Renal cortical epithelial cell (primary cell): ENCODE data around the gene ZFP1. TPM values are rescaled to one million over a fixed set of nuclear protein-coding genes. Genes with fewer than 3 reads are reported as not detected.
A peak's percentile ranks its signal among the peaks of the same experiment; 100 is the strongest.

ENCODE experiments used
- DNase-seq: peaks from one replicate; pipeline ENCODE4 v3.0.0-alpha.2; 2011; ENCODE audit warnings: low read depth
- total RNA-seq: library from RNA; depleted of rRNA; stranded (reverse); fragments of >200 nt; gene quantifications from 2 replicates; pipeline ENCODE4 v1.2.3, GENCODE V29; 2014

ZFP1 gene
- 5.9 and 12.9 TPM in 2 replicates for total RNA-seq

DNA sequence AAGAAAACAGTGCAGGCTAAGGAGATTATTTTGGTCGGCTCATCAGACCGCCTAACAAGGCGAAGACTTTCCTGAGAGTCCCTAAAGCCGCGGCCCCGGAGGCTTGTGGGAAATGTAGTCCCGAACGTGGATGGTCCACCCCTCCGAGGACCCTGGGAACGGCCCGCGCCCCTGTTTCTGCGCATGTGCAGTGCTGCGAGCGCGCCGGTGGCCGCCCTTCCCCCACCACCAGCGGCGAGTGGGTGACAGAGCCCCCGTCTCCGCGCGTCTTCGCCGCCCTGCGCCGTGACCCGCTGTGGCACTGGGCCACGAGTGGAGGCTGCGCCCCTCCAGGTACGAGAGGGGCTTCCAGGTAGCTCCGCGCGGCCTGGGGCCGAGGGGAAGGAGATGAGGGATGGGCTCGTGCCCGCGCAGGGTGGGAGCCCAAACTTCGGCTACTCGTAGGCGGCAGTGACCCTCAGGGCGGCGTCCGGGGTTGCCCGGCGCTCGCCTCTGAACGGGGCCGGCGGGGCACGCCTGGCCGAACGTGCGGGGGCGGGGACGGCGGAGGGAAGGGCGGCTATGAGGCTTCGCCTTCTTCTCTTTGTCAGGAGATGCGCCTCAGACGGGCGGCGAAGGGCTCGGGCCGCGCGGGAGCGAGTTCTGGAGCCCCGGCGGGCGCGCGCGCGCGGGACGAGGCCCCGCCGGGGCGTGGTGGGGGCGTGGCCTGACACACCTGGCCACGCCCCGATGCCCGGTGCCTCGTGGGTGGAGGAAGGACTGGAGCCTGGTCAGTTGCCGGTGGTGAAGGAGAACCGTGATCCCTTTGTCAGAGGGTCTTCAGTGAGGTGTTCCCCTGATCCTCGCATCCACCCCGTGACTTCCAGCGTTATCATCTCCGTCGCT, at the start of gene ZFP1:
TSS of gene ZFP1 (plus strand) at position 214 of the 885 bp plus-strand sequence. CDS start 4,428 bp downstream, outside the sequence.
- peak; percentile 77 for DNase-seq

DNA sequence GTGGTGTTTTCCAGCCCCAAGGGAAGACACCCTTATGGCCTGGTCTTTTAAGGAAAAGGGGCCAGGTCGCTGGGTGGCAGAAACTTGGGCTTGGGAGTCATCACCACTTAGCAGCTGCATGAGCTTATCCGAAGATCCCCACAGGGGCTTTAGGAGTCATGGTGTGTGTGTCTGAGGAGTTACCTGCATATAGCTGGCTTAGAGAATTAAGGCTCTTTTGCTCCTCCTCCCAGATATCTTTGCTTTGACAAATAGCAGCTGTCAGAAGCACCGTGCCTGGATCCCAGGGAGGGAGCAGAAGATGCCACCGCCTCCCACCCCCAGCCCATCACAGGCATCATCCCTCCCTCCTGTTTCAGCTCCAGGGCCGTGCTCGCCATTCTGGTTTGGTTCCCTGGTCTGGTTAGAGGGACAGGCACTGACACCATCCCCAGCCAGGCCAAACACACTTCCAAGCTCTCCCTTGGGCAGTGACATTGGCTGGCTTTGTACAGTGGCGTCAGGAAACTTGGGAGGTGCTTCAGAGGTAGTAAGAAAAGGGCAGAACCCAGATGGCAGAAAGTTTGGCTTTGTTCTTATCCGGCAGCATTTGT, 49.2 kb upstream of the ZFP1 start:
- no peak for DNase-seq

DNA sequence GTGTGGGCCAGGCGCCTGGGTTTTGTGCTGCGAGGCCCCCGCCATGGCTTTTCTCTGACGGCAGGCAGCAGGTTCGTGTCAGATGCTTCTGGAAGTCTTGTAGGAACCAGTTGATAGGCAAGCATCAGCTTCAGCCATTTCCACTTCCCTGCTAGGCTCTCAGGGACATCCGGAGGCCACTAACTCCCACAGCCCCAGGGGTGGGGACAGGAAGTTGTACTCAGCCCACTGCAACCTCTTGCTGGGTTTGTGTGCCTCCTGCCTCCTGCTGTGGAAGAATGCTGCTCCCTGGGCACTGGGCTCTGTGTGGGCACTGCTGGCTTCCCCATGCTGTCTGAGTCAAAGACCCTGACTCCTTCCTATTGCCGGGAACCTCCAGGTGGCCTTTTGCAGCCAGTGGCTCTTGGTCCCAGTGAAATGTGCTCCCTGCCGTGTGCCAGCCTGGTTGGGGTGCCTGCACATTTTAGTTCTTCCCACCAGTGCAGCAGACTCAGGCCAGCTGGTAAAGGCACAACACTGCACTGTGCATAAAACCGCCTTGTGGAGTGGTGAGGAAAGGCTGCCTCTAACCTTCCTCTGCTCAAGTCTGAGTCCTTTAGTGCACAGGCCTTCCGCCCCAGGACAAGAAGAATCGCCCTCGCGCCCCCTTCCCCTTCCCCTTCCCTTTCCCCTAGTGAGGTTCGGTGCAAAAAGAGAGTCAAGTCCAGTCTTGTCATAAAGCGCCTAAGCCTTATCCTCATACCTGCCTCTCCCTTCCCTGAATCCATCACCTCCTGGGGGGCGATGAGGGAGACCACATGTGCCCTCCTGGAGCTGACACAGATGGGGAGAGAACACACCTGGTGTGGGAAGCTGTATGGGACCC, 48.4 kb upstream of the ZFP1 start:
- no peak for DNase-seq

DNA sequence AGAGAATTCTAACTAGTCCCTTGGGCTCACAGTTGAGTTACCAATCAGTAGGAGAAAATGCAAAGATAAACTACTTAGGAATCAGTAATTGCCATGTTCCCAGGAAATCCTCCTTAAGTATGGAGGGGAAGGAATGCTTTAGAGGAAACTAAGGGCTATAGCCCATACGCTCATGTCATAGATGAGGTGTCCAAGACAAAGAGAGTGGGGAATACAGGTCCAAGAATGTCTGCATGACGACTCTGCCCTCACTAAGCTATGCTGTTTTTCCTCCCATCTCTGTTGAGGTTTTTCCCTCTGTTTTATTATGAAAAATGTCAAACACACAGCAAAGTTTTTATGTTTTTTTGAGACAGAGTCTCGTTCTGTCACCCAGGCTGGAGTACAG, 47.7 kb upstream of the ZFP1 start:
- DNase-seq, result no peak

DNA sequence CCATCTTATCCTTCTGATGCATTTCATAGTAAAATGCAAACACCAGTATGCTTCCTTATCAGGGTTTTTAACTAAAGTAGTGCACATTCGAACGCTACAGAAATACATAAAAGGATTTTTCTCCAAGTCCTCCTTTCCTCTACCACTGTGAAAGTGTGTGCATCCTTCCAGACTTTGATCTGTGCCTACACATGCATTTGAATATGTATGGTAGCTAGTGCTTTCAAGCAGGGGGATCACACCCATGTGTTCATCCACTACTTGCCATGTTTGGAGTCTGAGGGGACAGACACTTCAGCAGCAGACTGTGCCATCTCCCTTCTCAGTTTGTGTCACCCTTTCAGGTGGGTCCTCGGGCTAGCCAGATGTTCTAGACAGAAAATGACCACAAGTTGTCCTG, 46.7 kb upstream of the ZFP1 start:
- no peak for DNase-seq

DNA sequence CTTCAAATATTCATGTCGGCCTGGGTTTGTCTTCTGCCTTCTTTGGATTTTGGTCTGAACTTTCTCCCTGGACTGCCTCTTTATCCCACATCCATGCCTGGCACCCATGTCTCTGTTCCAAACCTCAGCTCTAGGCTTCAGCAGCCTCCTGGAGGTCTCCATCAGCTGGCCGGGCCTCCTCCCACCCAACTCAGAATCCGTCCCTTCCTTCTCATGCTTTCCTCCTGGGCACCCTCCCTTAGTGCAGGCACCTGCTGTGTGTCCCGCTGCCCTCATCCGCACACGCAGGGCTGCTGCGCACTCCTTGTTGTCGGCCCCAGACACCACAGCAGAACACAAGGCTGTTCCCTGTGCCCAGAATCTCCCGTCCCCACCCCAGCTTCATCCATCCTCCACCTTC, 45.7 kb upstream of the ZFP1 start:
- DNase-seq, result no peak

DNA sequence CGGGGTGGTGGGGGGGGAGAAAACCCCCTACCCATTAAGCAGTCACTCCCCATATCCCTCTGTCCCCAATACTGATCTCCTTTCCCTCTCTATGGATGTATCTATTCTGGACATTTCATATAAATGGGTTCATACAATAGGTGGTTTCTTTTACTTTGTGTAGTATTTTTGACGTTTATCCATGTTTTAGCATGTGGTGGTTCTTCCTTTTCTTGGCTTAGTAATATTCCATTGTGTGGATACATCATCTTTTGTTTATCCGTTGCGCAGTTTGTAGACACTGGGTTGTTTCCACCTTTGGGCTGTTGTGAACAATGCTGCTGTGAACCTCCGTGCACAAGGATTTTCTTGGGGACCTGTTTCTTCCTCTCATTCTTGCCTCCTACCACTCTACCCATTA, 44.3 kb upstream of the ZFP1 start:
- no peak for DNase-seq

DNA sequence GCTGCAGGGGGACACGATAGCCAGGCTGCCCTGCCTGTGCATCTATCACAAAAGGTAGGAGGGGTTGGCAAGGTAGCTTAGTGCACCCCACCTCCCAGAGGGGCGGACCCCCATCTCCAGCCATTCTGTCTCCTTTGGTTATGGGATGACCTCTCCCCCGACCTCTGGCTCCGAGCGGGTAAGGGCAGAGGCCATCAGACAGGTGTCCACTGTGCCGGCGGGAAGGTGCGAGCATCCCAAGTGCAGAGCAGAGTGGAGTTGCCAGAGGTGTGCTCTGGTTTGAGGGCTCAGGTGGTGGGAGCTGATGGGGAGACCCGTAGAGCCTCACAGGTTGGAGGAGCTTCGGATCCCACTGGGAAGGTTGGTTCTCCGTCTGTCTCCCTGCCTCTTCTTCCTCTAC, 43.5 kb upstream of the ZFP1 start:
- no peak for DNase-seq

DNA sequence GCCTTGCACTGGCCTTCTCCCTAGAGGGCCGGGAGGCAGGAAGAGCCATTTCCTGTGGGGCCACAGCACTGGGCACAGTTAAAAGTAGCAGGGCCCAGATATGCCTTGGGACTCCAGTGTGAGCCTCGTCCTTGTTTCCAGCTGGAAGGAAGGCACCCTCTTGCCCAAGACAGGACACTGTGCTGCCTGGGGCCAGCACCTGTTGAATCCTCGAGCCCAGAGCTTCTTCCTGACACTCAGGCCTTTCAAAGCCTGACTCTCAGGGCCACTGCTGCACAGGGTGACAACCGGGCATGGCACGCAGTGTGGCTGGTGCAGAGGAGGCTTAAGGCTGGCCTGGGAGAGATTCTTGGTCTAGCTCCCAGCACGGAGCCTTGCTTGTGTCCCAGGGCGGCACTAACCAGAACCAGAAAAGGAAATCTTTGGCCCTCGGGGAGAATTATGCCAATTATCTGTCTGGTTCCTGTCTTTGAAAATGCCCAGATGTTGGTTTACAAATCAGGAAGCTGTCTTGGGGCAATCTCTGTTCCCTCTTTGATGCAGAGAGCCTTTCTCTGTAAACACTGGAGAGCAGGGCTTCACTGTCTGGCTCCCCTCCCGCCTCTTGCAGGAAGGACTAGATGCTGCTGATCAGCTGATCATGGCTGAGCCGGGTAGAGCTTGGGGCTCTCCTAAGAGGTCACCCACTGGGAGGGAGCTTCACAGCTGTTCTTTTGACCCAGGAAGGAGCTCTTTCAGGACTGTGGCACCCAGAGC, 42.8 kb upstream of the ZFP1 start:
- DNase-seq, result no peak

DNA sequence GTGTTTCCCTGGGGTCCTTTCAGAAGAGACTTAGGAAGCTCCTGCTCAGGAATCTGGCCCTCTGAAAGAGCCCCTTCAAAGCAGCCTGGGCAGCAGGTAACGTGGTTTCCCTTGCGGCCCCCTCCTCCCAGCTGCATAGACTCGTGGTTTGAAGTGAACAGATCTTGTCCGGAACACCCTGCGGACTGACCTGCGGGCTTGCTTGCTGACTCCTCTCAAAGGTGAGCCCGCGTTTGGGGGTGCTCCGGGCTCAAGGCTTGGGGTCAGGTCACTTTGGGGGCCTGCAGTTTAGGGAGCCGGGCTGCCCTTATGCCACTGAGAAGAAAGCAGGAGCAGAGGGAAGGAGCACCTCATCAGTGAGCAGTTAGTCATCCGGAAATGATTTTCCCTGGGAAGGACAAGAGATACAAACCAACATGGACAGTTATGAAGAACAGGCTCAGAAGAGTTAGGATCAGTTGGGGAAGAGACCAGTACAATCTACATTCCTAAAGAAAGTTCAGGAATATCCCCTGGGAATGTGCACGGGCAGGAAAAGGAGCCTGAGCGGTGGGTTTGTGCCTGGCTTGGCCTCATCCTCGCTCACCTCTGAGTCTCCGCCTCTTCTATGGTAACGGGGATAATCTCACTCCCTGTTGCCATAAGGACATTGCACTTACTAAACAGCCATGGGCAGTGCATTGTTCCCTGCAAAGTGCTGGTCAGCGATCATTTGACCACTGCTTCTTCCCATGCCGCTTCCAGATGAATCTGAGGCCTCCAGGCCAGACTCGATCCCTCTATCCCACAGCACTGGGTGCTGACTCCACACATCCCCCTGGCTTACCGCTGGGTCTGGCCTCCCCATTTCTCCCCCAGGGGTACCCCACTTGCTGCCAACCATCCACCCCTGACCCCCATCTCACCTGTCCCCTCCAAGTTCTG, 41.7 kb upstream of the ZFP1 start:
- no peak for DNase-seq

DNA sequence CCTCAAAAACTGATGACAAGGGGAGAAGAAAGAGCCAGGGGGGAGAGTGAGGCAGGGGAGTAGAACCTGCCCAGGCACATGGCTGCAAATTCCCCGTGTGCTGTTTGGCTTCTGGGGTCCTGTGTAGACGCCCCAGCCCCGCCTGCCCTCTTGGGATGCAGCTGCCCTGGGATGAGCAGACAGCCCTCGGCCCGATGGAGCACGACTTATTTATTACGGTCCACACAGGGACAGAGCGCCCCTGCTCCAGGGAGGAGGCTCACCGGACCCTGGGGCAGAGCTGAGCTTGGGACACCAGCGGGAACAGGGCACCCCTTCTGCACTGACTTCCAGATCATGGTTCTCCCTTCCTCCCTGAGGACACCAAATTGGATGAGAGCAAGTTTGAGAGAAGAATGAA, 40.8 kb upstream of the ZFP1 start:
- no peak for DNase-seq

DNA sequence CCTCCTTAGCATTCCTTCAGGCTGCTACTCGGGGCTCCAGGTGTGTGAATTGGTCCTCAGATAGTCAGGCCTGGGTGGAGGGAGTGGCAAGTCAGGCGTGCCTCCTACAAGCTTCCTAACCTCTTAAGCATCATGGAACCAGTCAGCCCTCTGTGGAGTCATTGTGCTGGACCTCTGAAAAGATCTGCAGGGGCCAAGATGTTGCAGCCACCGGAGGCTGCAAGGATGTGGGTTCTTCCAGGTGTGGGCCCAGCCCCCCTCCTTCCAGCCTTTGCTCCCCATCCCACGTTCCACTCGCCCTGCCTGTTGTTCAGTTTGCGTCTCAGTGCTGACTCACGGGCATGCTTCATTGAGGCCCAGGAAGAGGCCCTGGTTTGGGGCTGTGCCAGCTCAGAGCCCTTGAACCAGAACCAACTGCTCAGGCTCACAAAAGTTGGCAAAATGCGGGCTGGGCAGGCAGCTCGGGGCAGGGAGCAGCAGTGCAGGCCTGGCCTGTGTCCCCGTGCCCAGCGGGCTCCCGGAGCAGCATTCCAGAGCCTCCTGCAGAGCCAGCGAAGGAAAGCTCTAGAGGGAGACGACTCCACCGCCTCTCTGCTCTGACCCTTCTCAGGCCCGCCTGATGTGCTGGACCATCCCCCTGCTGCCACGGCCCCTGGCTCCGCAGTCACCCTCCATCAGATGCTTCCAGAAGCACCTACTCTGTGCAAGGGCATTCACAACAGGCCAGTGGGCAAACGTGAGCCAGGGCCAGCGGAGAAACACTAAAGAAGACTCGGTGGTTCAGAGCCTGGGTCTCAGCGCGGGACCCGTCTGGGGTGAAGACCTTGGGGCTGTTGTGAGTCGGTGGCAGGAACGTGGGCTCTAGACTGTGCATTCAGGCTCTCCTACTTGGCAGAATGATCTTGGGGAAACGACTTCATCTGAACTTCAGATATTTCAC, 39.3 kb upstream of the ZFP1 start:
- DNase-seq, result peak; percentile 99

DNA sequence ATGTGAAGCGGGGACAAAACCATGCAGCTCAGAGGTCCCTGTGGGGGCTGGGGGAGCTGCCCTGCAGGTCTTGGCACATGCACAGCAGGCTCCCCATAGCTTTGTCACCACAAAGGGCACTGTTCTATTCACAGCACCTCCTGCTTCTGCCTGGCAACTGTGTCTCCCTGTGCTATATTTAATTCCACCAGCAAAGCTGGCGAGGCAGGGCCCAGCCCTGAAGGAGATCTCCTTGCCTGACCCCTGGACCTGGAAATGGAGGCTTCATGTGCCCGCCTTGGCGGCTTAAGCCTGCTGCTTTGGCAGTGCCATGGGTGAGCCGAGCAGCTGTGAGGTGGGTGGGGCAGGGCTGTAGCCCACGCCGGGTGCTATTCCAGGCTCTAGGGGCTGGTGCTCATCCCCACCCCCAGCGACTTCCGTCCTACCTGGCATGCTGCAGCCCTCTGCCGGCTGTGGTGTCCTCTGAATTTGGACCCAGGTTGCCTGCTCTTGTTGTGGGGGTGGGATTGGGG, 38.5 kb upstream of the ZFP1 start:
- no peak for DNase-seq

DNA sequence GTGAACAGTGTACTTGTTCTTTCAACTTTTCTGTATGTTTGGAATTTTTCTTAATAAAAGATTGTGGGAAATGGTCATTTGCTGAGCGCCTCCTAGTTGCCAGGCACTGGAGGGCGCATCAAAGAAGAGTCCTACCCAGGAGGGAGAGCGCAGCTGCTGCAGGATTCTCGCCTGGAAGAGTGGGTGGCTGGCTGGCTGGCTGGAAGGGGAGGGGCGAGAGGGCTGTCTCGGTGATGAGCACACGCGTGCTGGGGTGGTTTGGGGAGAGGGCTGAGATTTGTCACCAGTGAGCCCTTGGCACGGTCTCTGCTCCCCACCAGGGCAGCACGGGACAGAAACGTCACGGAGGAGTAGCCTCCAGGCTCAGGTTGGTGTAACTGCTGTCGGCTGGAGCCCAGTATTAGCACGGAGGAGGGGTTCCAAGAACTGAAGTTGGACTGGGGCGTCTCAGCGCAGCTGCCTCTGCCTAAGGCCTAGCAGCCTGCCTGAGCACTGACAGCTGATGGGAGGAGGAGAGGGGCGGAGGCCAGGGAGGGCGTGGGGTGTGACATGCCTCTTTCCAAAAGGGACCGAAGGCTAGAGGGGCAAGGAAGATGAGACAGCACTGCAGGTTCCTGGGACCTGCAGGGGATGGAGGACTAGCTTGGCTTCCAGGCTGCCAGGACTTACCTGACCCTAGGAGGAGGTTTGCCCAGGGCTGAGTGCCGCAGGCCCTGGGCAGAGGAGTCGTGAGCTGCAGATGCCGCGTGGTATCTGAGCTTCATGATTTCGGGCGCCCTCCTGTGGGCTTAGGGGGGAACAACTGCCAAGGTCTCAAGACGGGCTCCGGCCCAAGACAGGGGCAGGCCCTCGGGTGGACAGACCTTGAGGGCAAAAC, 37.4 kb upstream of the ZFP1 start:
- DNase-seq, result peak; percentile 76

DNA sequence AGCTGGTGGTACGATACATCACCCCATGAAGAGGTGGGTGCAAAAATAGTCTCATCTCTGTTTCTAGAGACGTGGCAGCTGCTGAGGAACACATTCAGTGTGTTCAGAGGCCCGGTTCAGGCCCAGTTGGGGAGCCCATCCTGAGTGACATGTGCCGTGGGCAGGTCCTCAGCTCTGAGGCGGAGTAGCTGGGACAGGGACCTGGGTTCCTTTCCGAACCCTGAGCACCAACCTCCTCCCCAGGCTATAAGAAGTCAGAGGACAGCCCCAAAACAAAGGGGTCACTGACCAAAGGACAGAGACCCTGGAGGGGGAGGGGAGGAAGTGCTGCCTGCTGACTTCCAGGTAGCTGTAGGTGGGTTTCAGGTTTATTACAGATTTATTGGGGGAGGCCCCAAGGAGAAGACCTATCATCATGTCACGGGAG, 36.8 kb upstream of the ZFP1 start:
- no peak for DNase-seq

DNA sequence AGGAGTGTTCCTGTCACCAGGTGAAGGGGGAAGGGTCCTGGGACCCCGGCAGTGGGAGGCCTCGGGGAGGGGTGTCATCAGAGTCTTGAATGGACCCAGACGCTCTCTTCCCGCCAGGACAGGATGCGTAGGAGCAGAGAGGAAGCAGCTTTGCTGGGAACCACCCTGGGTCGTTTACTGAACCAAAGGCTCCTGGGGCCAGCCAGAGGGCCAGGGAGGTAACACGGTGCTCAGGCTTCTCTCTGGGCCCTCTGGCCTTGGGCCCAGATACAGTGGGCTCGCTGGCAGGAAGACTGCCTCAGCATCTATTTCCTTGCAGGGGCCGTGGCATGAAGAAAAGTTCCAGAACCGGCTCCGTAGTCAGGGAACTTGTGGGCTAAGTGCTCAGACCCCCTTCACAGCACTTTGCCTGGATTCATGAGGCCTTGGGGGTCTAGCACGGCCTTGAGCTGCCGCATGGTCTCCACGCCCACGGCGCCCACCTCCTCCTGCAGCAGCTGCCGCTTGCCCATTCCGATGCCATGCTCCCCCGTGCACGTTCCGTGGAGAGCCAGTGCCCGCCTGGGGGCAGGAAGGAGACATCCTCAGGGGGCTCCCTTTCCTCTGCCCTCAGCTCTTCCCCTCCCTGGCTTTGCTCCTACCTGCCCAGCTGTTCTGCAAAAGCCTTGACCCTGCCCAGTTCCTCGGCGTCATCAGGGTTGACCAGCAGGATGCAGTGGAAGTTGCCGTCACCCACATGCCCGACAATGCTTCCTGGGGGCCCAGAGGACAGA, 36.2 kb upstream of the ZFP1 start:
- DNase-seq, result no peak

DNA sequence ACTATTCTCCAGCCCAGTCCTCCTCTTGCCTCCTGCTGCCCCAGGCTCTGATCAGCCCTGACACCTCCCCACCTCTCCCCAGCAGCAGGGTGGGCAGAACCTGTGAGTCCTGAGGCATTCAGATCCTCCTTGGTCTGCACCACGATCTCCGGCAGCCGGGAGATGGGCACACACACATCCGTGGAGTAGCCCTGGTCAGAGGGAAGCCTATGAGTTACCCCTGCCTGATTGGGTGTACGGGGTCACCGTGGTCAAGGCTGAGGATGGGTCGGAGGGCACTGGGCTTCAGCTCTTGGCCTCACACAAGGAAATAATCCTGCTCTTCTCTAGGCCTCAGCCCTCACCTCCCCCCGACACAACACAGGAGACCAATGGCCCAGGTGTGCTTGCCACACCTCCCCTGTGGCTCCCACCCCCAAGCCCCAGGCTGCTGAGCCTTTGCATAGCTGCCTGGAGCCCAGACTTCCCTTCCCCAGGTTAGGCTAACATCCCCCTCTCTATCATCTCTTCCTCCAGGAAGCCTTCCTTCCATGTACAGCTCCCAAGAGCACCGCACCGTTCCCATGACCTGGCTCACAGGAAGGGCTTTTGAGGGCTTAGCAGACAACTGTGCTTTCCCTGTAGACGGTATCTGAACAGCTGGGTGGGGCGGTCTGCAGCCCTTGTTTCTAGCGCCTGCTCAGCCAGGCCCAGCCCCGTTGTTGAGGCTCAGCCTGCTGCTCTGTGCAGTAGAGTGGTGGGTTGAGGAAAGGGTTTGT, 35.4 kb upstream of the ZFP1 start:
- no peak for DNase-seq
